ENCODE data around the gene UBE2I. TPM values are rescaled to one million over a fixed set of nuclear protein-coding genes. Genes with fewer than 3 reads are reported as not detected.
A peak's percentile ranks its signal among the peaks of the same experiment; 100 is the strongest.

The UBE2I gene
- polyA plus RNA-seq, 2 of the 4 experiments (the other 2 are of a cell fraction): 170 to 208 TPM

GRCh38 chr16:1311738-1312466 lies 2.5 kb downstream of the UBE2I start:
- ChIA-PET CTCF (interaction anchor here (0.9 to 4.8 kb wide), 9 partner anchors 11 to 118 kb away, joined by 3 to 22 read pairs (median 3); no protein-coding TSS in a partner anchor), POLR2A (no interaction called here)
- FAIRE-seq (no peak), ATAC-seq (no peak), DNase-seq (ENCODE audit: low read depth in 1 of 2, low spot score in 1 of 2) (no peak)
- no peaks in the 10 kb centered on the region for H3K9me3 ChIP-seq
- peak overlapping the region; percentile 80; the same call in 2 of the 3 replicates for H3K4me3 ChIP-seq
- no peak for TF ChIP-seq GATA3 (IDR thresholded peaks at IDR 0.05; ENCODE audit: borderline replicate concordance)
- no peak for TF ChIP-seq EHMT2 (IDR thresholded peaks at IDR 0.05; ENCODE audit: low read depth)
- no peak for TF ChIP-seq USF2 (IDR thresholded peaks at IDR 0.05)
- TF ChIP-seq ESRRA (IDR thresholded peaks at IDR 0.05; ENCODE audit: borderline replicate concordance, low read length): no peak
- no peak for TF ChIP-seq SMC3 (IDR thresholded peaks at IDR 0.05)
- TF ChIP-seq PBX3 (IDR thresholded peaks at IDR 0.05): no peak
- TF ChIP-seq CHD2 (IDR thresholded peaks at IDR 0.05; ENCODE audit: low read length, partially characterized antibody): no peak
- TF ChIP-seq ATOH8 (CRISPR knock-in tag; IDR thresholded peaks at IDR 0.05; ENCODE audit: low read depth): no peak
- TF ChIP-seq EHF (CRISPR knock-in tag; IDR thresholded peaks at IDR 0.05): no peak
- H3K4me2 ChIP-seq: peak overlapping the region; percentile 100
- H3K27ac ChIP-seq: peak overlapping the region in 1 of 2 experiments; percentile 98; a peak in 3 of 6 replicates
- WGBS (ENCODE audit: missing lambda C conversion rate): 84% methylated on average over 29 of the region's 35 CpGs
- peaks cover 19% of the 10 kb centered on the region for H3K4me1 ChIP-seq

GRCh38 chr16:1312467-1312816 lies 3.0 kb downstream of the UBE2I start:
- ATAC-seq (no peak), FAIRE-seq (no peak), DNase-seq (ENCODE audit: low read depth in 1 of 2, low spot score in 1 of 2) (no peak)
- ChIA-PET POLR2A (interaction anchor here (0.6 kb wide), 1 partner anchor 503 kb away, joined by 7 read pairs; no protein-coding TSS in a partner anchor), CTCF (interaction anchor here (0.9 to 4.8 kb wide), 7 partner anchors 11 to 118 kb away, joined by 3 to 22 read pairs (median 8); no protein-coding TSS in a partner anchor)
- 81% methylated on average over 5 of the region's 16 CpGs for WGBS (ENCODE audit: missing lambda C conversion rate)
- Histone ChIP-seq H3K4me1 (peaks cover 19% of the 10 kb centered on the region), H3K9me3 (no peaks in the 10 kb centered on the region), H3K27ac (no peak overlapping the region), H3K4me3 (no peak overlapping the region), H3K4me2 (peak overlapping the region; percentile 100)
- TF ChIP-seq REST (IDR thresholded peaks at IDR 0.05) (no peak), FOSB (CRISPR knock-in tag; IDR thresholded peaks at IDR 0.05) (no peak), CHD4 (IDR thresholded peaks at IDR 0.05; ENCODE audit: borderline replicate concordance) (no peak), MYC (IDR thresholded peaks at IDR 0.05; ENCODE audit: borderline replicate concordance, low read length) (no peak), ATOH8 (CRISPR knock-in tag; IDR thresholded peaks at IDR 0.05; ENCODE audit: low read depth) (no peak), RAD21 (conservative IDR thresholded peaks at IDR 0.05 in 1 of 2, IDR thresholded peaks at IDR 0.05 in 1 of 2) (no peak), TFCP2L1 (CRISPR knock-in tag; IDR thresholded peaks at IDR 0.05) (no peak), HOXB5 (CRISPR knock-in tag; IDR thresholded peaks at IDR 0.05) (no peak), FOXS1 (CRISPR knock-in tag; IDR thresholded peaks at IDR 0.05) (no peak), HOXB13 (CRISPR knock-in tag; IDR thresholded peaks at IDR 0.05; ENCODE audit: low read depth) (no peak), MAZ (IDR thresholded peaks at IDR 0.05; ENCODE audit: borderline replicate concordance, low read depth, low read length) (no peak)
